ENCODE measurements around the gene TMEM30A. TPM values are rescaled to one million over a fixed set of nuclear protein-coding genes. Genes with fewer than 3 reads are reported as not detected.
A peak's percentile ranks its signal among the peaks of the same experiment; 100 is the strongest.

The TMEM30A gene
- total RNA-seq, 1 donor from 2014 or later = 121 TPM

DNA sequence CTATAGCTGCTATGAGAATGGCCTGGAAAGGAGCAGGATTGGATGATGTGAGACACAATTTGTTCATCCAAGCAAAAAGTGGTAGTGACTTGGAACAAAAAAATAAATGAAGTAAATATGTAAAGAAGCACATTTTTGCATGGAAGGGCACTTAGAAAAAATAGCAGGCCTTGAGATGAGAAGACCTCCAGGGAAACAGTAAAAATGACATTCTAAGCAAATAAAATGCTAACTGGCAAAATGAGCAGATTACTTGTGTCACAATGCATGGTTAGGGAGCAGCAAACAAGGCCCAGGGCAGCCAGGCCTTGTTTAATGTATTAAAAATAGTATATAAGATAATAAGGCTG lies 21.2 kb downstream of the TMEM30A start:
- no peak for DNase-seq (ENCODE audit: low read depth in 2 of 2)

DNA sequence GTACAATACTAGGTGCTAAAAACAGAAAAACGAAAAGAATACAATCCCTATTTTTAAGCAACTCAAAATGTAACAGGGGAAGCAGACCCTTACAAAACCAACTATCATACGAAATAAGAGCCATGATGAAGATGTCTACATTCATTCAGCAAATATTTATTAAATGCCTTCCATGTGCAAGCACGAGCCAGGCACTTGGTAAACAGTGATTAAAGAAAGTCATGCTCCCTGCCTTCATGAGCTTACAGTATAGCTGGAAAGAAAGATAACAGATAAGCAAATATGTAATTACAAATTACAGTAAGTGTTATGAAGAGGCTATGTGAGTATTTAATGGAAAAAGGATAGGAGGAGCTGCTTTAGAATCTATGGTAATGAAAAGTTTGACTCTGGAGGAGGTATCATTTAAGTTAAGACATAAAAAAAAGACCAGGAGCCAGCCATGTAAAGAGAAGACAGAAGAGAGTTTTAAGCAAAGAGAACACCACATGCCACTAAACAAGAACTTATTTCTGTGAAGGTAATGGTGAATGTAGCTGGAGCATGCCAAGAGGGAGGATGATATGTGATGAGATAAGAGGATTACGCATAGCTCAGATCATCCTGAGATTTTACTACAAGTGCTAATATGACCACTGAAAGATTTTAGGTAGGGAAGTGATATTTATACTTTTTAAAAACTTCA lies 21.7 kb downstream of the TMEM30A start:
- DNase-seq (ENCODE audit: low read depth in 2 of 2) = no peak

DNA sequence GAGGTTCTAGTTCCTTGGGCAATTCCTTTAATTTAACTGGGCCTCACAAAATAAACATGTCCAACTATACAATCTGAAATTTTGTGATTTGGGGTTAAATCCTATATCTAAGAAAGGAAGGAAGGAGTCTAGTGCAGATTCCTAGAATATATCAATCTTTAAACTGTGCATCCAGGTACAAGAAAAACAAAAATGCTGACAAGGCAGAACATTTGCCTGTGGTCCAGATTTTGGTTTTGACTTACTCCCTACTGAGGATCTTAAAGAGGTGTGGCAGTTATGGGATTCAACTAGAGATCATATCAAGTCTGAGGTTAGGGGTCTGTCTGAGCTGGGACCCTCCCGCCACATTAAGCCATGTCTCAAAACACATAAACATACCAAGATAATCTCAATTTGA lies 23.3 kb downstream of the TMEM30A start:
- no peak for DNase-seq (ENCODE audit: low read depth in 2 of 2)

DNA sequence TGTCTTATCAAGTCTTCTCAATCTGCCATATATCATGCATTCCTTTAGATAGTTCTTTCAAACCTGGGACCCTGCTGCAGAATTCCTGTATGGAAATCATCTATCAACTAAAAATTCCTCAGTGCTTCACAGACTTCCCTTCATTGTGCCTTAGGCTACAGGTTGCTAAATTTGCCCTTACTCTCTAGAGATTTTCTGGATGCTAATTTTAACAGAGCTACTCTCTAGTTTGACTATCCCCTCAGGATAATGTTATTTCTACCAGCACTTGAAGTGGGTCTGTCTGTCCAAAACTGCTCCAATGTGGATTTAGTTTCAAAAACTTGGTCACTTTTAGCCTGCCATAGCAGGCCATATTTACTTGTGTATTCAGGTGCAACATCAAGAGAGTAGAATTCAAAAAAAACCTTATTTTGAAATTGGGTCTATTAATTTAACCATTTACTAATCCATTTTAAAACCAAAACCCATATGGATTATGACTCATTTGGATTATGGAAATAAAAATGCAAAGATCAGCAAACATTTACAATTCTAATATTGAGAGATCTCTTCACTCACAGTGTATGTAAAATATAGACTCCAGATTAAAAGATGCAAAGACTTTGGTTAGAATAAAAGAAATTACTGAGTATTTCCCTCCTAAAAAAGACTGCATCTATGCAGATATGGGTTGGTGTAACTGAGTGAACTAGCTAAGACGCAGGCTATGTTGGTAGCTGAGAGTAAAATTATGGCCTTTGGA lies 27.1 kb downstream of the TMEM30A start:
- no peak for DNase-seq (ENCODE audit: low read depth in 2 of 2)

DNA sequence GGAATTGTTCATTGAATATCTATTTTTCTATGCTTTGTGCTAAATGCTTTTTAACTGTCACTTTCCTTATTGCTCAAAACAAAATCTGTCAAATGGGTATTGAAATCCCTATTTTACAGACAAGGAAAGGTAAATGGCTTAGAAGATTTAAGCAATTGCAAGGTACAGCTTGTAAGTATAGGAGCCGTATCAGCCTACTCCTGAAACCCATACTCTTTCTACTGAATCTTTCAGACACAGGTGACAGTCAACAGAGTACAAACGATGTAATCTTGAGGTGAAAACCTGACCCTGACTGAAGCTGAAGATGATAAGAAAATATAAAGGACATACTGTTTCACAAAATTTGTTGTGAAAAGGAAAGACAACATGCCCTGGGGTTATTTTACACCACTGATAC lies 34.0 kb downstream of the TMEM30A start:
- no peak for DNase-seq (ENCODE audit: low read depth in 2 of 2)

DNA sequence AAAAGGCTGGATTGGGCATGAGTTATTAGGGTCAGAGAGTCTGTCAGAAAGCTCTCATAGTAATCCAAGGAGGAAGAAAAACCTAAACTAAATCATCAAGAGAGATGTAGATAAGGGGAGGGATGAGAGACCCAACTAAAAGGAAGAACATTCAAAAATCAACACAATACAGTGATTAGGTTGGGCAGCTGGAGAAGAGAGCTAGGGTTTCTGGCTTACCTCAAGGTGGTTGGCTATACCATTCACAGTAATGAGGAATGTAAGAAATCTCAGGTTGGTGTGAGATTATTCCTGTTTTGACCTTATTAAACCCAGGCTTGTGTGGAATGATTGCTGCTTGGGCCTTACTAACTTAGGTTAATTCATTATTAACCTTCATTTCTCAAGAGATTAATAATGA lies 34.8 kb downstream of the TMEM30A start:
- no peak for DNase-seq (ENCODE audit: low read depth in 2 of 2)

DNA sequence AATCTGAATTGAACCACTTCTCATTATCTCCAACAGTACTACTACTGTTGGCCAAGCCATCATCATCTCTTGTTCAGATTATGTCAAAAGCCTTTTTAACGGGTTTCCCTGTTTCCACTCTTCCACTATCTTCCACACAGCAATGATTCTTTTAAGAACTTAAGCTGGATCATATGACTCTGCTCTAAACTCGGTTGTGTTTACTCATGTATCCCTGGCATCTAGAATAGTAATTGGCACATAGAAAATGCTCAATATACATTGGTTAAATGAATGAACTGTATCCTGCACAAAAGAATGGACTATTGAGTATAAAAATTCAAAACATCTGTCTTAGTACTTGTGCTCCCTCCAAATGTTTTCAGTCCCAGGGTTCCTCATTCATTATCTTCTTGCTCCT lies 38.2 kb downstream of the TMEM30A start:
- DNase-seq (ENCODE audit: low read depth in 2 of 2) = no peak

DNA sequence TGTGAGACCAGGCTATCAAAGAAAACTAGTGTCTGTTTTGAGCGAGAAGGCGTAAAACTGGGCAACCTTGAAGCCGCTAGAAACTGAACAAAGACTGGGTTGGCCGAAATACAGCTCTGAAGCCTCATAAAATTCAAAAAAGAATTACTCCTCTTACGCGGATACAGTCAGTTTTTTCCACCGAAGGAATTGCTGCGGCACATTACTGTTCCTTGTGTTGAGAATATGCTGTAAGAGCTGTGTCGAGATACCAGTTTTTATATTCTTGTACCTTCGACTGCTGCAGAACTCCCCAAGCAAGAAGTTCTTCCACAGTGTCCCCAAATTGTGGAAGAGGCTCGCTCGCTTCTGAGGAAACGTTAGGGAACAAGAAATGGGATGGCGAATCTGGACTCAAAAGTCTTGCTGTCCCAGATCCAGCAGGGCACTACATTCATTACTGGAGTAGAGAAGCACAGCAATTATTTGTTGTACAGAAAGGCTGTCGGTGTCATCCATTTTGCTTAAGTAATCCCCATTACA lies 40.5 kb downstream of the TMEM30A start:
- no peak for DNase-seq (ENCODE audit: low read depth in 2 of 2)

DNA sequence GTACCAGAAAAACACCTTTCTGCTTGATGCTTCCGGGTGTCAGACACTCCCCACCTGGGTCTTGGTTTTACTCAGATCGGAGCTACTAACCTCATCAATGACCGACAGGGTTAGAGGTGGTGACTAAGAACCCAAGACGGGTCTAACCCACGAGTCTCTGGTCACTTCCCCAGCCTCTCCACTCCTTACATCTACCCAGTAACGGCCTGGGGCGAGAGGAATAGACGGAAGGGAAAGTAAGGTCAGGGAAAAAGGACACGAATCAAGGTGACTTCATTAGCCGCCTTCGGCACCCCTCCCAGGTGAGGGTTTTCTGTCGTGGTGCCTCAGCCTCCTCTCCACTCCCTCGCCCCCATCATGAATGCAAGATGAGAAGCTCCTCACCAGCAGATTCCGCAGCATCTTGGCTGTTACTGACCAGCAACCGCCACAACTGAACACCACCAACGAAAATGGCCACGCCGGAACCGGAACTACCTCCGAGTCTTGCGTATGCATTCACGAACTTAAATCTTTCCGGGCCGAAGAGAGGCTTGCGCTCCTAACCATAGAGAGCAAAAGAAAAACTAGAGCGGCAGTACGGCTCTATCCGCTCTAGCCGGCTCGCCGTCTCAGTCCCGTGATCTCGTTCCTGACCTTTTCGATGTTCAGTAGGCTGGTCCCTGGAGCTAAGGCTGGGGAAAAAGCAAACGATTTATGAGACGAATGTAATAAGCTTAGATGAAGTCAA lies 41.1 kb downstream of the TMEM30A start, which contains the start of gene COX7A2:
Gene COX7A2 (minus strand): TSS at position 469 of the 730 bp plus-strand sequence. CDS start 67 bp downstream, at position 402.
- DNase-seq (ENCODE audit: low read depth in 2 of 2) = peak; percentile 97 to 99

DNA sequence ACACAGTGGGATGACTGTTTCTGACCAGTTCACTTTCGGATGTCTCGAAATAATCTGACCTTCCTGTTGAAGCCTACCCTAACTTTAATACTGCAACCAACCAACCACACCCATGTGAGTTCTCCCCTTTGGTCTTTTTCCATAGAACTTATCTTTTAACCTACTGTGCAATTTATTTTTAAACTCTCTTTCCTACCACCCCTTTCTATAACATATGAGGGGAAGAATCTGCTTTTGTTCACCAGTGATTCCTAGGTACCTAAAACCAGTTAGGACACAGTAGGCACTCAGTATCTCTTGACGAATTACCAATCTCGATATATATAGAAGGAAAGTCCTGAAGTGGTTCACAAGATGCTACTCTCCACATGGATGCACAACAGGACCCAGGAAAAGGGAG lies 48.0 kb downstream of the TMEM30A start:
- no peak for DNase-seq (ENCODE audit: low read depth in 2 of 2)

DNA sequence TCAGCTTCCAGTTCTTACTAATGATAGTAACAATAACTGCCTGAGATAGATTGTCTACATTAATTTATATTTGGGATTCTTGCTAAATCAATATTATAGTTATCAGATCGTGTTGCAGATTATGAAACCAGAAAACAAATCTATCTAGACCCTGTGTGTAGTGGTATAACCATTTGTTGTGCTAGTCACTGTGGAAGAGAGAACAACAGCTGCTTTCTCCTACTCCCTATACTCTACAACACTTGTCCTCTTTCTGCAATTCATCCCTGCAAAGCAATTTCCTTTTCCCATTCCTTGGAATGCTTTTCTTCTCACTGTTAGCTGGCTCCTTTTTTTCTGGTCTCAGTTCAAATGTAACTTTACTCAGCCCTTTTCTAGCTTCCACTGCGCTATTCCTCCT lies 49.3 kb downstream of the TMEM30A start:
- DNase-seq (ENCODE audit: low read depth in 2 of 2) = no peak

DNA sequence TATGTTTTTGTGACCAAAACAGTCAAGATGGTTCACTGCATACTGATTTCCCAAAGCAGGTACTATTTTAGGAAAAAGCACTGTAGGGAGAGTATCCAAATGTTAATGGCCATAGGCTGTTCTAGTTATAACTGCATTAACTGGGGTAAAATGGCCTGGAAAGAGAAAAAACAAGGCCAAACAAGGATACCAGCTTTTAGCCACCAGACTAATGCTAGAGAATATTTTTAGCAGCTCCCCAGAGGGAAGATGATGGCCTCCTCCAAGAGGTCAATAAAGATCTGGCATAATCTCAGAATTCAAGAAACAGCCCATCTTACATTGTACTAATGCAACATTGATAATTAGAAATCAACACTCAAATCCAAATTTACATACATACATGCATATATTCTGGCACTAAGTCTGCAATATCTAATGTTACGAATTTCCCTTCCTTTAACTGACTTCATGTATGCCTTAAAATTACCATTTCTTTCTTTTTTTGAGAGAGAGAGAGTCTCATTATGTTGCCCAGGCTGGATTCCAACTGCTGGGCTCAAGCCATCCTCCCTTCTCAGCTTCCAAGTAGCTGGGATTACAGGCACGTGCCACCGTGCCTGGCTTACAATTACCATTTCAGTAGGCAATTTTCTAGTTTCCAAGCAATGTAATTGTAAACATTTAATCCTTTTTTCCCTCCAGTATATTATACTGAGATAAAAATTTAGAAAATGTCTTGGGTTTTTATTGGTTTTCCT lies 50.3 kb downstream of the TMEM30A start:
- DNase-seq (ENCODE audit: low read depth in 2 of 2) = no peak

DNA sequence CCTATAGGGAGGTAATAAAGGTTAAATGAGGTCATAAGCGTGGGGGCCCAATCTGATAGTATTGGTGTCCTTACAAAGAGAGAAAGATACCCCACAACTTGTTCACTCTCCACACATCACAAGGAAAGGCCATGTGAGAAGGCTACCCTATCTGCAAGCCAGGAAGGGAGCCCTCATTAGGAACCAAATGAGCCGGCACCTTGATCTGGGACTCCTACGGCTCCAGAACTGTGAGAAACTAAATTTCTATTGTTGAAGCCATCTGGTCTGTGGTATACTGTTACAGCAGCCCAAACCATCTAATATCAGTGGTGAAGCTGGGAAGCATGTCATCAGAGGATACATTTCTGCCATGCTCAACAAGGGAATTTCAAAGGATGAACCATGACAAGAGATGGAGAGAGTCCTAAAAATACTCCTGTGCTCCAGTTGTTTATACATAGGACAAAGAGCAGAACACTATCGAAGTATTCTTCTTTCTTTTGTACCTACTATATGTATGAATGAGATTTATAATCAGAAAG lies 51.4 kb downstream of the TMEM30A start:
- no peak for DNase-seq (ENCODE audit: low read depth in 2 of 2)

DNA sequence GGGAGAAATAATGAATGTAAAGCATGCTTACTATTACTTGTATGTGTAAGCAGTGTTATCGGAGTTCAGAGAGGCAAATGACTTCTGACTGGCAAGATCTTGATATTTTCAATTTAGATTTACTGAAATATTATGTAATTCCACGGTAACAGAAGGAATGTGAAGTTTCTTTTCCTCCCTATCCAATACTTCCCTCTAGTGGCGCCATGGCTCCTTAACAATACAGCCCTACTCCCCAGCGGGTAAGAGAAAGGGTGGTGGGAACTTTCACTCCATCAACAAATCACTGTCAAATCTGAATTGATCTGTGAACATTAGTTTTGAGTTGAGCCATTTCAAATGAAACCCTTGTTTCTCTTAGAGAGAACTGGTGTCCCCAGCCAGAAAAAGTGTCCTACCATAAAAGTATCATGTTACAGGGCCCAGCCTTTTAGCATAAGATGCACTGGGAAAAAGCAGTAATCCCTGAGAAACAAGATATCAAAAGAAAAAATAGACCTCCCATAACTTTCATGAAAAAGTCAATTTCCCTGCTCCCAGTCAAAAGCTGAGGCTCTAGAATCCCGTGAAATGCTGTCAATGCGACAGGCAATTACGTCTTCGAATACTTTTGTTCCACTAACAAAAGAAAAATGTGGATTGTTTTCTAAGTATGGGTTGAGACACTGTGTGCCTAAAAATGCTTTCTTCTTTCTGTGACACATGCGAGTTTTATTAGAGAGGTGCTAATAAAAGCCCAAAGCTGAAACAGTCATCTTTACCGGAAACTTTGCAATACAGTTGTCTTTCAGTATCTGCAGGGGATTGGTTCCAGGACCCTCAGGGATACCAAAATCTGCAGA lies 53.9 kb downstream of the TMEM30A start:
- DNase-seq (ENCODE audit: low read depth in 2 of 2) = peak; percentile 60 to 69

DNA sequence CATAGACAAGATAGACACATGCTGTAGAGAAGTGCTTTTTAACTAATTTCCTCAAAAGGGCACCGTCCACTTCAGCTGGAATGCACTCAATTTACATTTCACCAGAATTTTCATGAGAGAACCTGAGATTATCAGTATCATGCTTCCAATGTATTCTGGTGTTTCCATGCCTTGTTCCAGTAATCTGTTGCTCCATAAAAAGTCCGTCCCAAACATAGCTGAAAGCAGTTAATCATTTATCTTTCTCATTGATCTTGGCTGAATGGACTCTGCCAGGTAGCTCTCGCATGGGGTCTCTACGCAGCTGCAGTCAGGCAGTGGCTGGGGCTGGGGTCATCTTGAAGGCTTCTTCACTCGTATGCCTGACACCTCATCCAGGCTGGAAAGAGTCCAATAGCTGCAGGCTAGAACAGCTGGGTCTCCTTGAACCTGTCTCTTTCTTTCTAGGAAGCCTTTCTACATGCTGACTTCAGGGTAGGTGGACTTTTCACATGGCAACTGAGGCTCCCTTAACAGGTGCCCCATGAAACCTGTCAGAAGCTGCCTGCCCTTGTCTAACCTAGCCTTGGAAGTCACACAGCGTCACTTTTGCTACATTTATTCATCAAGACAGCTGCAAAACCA lies 60.2 kb downstream of the TMEM30A start:
- no peak for DNase-seq (ENCODE audit: low read depth in 2 of 2)

DNA sequence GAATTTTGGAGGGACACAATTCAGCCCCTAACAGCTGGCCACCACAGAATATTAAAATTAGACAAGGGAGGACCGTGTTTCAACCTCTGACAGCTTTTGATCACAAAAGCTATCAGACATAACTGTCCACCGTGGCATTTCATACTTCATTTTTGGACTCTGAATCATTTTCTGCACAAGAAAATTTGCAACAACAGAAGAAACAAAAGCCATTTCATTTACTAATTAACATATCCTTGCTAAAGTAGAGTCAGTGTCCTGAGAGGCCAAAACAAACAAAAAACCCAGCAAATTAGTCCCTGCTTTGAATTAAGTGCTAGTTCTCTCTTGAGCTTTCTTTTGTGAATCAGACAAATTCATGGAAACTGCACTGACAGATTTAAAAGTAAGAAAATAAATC lies 61.2 kb downstream of the TMEM30A start:
- DNase-seq (ENCODE audit: low read depth in 2 of 2) = no peak

DNA sequence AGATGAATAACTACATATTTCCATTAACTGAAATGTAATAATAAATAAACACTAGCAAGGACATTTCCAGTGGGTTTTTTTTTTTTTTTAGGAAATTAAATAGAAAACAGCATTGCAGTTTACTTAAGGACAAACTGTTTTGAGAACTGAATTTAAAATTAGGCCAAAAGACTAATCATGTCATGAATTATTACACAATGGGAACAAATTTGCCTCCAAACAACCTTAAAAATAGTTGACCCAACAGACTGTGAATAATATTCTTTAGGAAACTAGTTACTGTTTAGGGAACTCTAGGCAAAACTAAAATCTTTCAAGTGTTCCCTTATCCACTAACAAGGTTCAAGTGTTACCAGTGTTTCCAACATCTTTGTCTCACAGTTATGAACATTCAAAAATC lies 62.3 kb downstream of the TMEM30A start:
- no peak for DNase-seq (ENCODE audit: low read depth in 2 of 2)

DNA sequence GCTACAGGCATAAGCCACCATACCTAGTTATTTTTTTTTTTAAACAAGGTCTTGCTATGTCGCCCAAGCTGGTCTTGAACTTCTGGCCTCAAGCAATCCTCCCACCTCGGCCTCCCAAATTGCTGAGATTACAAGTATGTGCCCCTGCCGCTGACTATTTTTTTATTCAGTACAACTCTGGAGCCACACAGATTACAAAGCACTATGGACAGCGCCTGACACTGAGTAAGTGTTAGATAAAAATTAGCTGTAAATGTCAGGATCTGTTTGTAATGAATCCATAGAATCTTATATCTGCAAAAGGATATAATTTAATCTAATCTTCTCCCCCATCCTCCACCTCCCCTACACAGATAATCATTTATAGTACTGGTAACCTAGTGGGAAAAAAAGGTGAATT lies 63.5 kb downstream of the TMEM30A start:
- DNase-seq (ENCODE audit: low read depth in 2 of 2) = no peak

DNA sequence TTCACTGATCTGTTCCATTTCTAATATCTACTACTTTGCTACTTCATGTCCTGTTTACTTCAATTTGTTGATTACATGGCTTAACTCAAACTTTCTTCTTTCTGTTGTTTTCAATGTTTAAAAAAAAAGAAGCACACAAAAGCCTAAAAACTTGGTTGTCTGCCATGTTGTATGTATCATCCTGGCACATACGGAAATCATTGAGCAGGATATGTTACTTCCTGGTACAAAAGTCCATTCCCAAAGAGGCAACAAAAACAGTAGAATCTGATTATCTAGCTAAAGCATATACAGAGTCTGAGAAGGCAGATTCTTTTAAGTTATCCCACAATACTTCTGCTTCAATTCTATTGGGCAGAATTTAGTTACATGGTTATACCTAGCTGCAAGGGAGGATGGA lies 64.2 kb downstream of the TMEM30A start:
- DNase-seq (ENCODE audit: low read depth in 2 of 2) = peak; percentile 38 to 67

DNA sequence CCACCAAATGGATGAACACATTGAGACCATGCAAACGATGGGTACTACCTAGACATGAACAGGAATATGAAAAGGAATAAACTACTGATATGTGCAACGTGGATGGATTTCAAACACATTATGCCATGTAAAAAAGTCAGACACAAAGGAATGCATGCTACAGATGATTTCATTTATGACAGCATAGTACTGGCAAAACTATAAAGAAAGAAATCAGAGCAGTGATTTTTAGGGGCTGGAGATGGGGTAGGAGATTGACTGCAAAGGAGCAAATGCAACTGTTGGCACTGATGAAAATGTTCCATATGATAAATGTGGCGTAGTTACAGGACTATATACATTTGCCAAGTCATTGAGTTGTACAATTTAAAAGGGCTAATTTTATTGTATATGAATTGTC lies 65.3 kb downstream of the TMEM30A start:
- DNase-seq (ENCODE audit: low read depth in 2 of 2) = no peak
